T1000 (cell line): ENCODE results near the gene SMARCD1.
A peak's percentile ranks its signal among the peaks of the same experiment; 100 is the strongest.

Experiments used
- DNase-seq: peaks from one replicate; lab custom pipeline; 2025; ENCODE audit warnings: mixed read lengths; lab: John Stamatoyannopoulos, UW

SMARCD1 gene

GRCh38 chr12:50084775-50085614, at the start of gene SMARCD1:
TSS of gene SMARCD1 (plus strand) at chr12:50085342. CDS start at chr12:50085370, 28 bp downstream.
- DNase-seq, result peak; percentile 83

- no peak for DNase-seq
Measured at GRCh38 chr12:50038336-50038735, 46.8 kb upstream of the SMARCD1 start.

GRCh38 chr12:50039151-50039835, 45.8 kb upstream of the SMARCD1 start:
- no peak for DNase-seq

- no peak for DNase-seq
Measured at GRCh38 chr12:50040657-50041056, 44.5 kb upstream of the SMARCD1 start.

GRCh38 chr12:50041062-50041860, 43.9 kb upstream of the SMARCD1 start:
- no peak for DNase-seq

- DNase-seq, result no peak
Measured at GRCh38 chr12:50041962-50042361, 43.2 kb upstream of the SMARCD1 start.

GRCh38 chr12:50042693-50043092, 42.4 kb upstream of the SMARCD1 start:
- DNase-seq, result no peak

- no peak for DNase-seq
Measured at GRCh38 chr12:50043308-50043707, 41.8 kb upstream of the SMARCD1 start.

- no peak for DNase-seq
Measured at GRCh38 chr12:50043854-50044253, 41.3 kb upstream of the SMARCD1 start.

- no peak for DNase-seq
Measured at GRCh38 chr12:50047693-50048250, 37.4 kb upstream of the SMARCD1 start.

GRCh38 chr12:50049254-50050118, 35.7 kb upstream of the SMARCD1 start:
- DNase-seq, result no peak

- DNase-seq, result no peak
Measured at GRCh38 chr12:50050119-50050385, 35.1 kb upstream of the SMARCD1 start.

- DNase-seq, result no peak
Measured at GRCh38 chr12:50050410-50051098, 34.6 kb upstream of the SMARCD1 start.

- no peak for DNase-seq
Measured at GRCh38 chr12:50051101-50051806, 33.9 kb upstream of the SMARCD1 start.

- no peak for DNase-seq
Measured at GRCh38 chr12:50052544-50052943, 32.6 kb upstream of the SMARCD1 start.

GRCh38 chr12:50052964-50053363, 32.2 kb upstream of the SMARCD1 start:
- no peak for DNase-seq

- no peak for DNase-seq
Measured at GRCh38 chr12:50053583-50053982, 31.6 kb upstream of the SMARCD1 start.

- no peak for DNase-seq
Measured at GRCh38 chr12:50055831-50056638, 29.1 kb upstream of the SMARCD1 start.

- DNase-seq, result no peak
Measured at GRCh38 chr12:50056639-50056976, 28.5 kb upstream of the SMARCD1 start.
